T-helper 2 cell treated with Interferon-gamma antibody and Interleukin-4, amounts not matched to agents 100 ng/mL and 5 ng/mL, for 36 hours (primary cell): ENCODE results near the gene DLGAP4. TPM values are rescaled to one million over a fixed set of nuclear protein-coding genes. Genes with fewer than 3 reads are reported as not detected.

Source experiments
- intact Hi-C: fragments of 100-400 bp; cut with micrococcal nuclease; formaldehyde crosslinking; loops from one replicate; pipeline ENCODE4 v1.15.1; 2023
- total RNA-seq: library from RNA; stranded (reverse); gene quantifications from 2 replicates; pipeline ENCODE4 v1.2.3, GENCODE V29; 2022

The DLGAP4 gene
- 24.0 and 30.9 TPM in 2 replicates for total RNA-seq

- intact Hi-C loops, result no loop called here
Measured at GRCh38 chr20:36305602-36306551, at the start of gene DLGAP4. TSS of gene DLGAP4 (plus strand) at chr20:36306339. CDS start at chr20:36431718, 125,379 bp downstream.

GRCh38 chr20:36259177-36260061 lies 46.7 kb upstream of the DLGAP4 start:
- intact Hi-C loops, result no loop called here

- intact Hi-C loops, result no loop called here
Measured at GRCh38 chr20:36260316-36260715, 45.8 kb upstream of the DLGAP4 start.

GRCh38 chr20:36261389-36262105 lies 44.6 kb upstream of the DLGAP4 start:
- intact Hi-C loops, result no loop called here

GRCh38 chr20:36262440-36262839 lies 43.7 kb upstream of the DLGAP4 start:
- intact Hi-C loops, result no loop called here

- intact Hi-C loops, result no loop called here
Measured at GRCh38 chr20:36264426-36265246, 41.5 kb upstream of the DLGAP4 start.

GRCh38 chr20:36266189-36266588 lies 40.0 kb upstream of the DLGAP4 start:
- intact Hi-C loops, result no loop called here

- intact Hi-C loops, result no loop called here
Measured at GRCh38 chr20:36267605-36268381, 38.3 kb upstream of the DLGAP4 start.

- intact Hi-C loops, result no loop called here
Measured at GRCh38 chr20:36268440-36269342, 37.4 kb upstream of the DLGAP4 start.

GRCh38 chr20:36269507-36269906 lies 36.6 kb upstream of the DLGAP4 start:
- intact Hi-C loops, result no loop called here

GRCh38 chr20:36270744-36271638 lies 35.1 kb upstream of the DLGAP4 start:
- intact Hi-C loops, result no loop called here

- intact Hi-C loops, result loop anchor here (2.0 kb wide), 1 partner anchor 167 kb away; no protein-coding TSS in a partner anchor
Measured at GRCh38 chr20:36271639-36272546, 34.2 kb upstream of the DLGAP4 start.

GRCh38 chr20:36272547-36273220 lies 33.5 kb upstream of the DLGAP4 start:
- intact Hi-C loops, result loop anchor here (2.0 kb wide), 1 partner anchor 166 kb away; no protein-coding TSS in a partner anchor

GRCh38 chr20:36273414-36274180 lies 32.5 kb upstream of the DLGAP4 start:
- intact Hi-C loops, result loop anchor here (2.0 kb wide), 1 partner anchor 165 kb away; no protein-coding TSS in a partner anchor
